ENCODE results near the gene C1orf198. TPM values are rescaled to one million over a fixed set of nuclear protein-coding genes. Genes with fewer than 3 reads are reported as not detected.
"Not testable (repeated sequence)": the region's sequence is repeated elsewhere in the genome, so short reads cannot be mapped to it uniquely, and the experiment has no call there.

C1orf198 gene
- polyA plus RNA-seq, 1 of the 3 experiments (the other 2 are of a cell fraction): 12.3 TPM

DNA sequence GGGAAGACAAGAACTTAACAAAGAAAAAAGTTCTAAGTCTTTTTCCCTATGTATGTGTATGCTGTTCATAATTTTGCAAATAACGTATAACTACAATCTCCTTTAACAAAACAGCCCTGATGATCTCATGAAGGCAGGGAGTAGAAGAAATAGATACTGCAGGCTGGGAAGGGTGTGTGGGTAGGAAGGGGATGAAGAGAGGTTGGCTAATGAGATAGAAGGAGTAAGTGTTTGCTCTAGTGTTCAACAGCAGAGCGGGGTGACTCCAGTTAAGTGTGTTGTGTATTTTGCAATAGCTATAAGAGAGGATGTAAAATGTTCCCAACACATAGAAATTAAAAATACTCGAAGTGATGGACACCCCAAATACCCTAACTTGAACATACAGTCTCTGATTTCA lies 20.1 kb downstream of the C1orf198 start:
- H3K79me2 ChIP-seq (ENCODE audit: insufficient read depth): peaks cover 14% of the 10 kb centered on the region; the same call in 1 of the 2 replicates
- H3K9me2 ChIP-seq: no peaks in the 10 kb centered on the region
- ChIA-PET POLR2A (interaction anchor here (1.3 kb wide), 1 partner anchor 19 kb away, joined by 3 read pairs; no protein-coding TSS in a partner anchor), CTCF (interaction anchor here (1.6 kb wide), 1 partner anchor 22 kb away, joined by 3 read pairs; no protein-coding TSS in a partner anchor)
- no peak overlapping the region for H3K4me2 ChIP-seq
- no peak for TF ChIP-seq YY1 (IDR thresholded peaks at IDR 0.05; ENCODE audit: low read depth)
- 93% methylated on average over 3 of the region's 3 CpGs for WGBS (ENCODE audit: low lambda C conversion rate)
- no peak overlapping the region for H2AFZ ChIP-seq (ENCODE audit: low read depth)
- H3F3A ChIP-seq (replicated peaks; ENCODE audit: insufficient read depth): peaks cover 8% of the 10 kb centered on the region
- H3K27me3 ChIP-seq (ENCODE audit: insufficient read depth): no peaks in the 10 kb centered on the region
- no peak overlapping the region for H3K4me3 ChIP-seq (ENCODE audit: low read depth in 2 of 2, low read length in 1 of 2)
- no peak overlapping the region for H3K9ac ChIP-seq
- H3K4me1 ChIP-seq (ENCODE audit: control insufficient read depth in 1 of 2, insufficient read depth in 2 of 2, low read depth in 1 of 2, low read length in 1 of 2): peaks cover 23 to 30% of the 10 kb centered on the region in 2 experiments; a peak in 3 of 4 replicates
- peaks cover 30% of the 10 kb centered on the region for H4K20me1 ChIP-seq (ENCODE audit: insufficient read depth)
- no peak for DNase-seq
- no peaks in the 10 kb centered on the region for H3K9me3 ChIP-seq
- no peak overlapping the region for H3K27ac ChIP-seq (ENCODE audit: low read depth in 2 of 2, low read length in 1 of 2)
- H3K36me3 ChIP-seq (replicated peaks in 1 of 2; ENCODE audit: control insufficient read depth in 1 of 2, insufficient read depth in 2 of 2, low read length in 1 of 2): peaks cover 12% of the 10 kb centered on the region in 2 experiments

DNA sequence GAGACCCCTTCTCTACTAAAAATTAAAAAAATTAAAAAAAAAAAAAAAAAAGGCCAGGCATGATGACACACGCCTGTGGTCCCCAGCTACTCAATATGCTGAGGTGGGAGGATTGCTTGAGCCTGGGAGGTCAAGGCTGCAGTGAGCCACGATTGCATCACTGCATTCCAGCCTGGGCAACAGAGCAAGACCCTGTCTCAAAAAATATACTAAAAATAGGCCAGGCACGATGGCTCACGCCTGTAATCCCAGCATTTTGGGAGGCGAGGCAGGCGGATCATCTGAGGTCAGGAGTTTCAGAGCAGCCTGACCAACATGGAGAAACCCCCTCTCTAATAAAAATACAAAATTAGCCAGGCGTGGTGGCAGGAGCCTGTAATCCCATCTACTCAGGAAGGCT lies 23.1 kb downstream of the C1orf198 start:
- H3K9ac ChIP-seq; H3K4me3 ChIP-seq (ENCODE audit: low read depth in 2 of 2, low read length in 1 of 2); H3K9me3 ChIP-seq; H3F3A ChIP-seq (replicated peaks; ENCODE audit: insufficient read depth); H3K27me3 ChIP-seq (ENCODE audit: insufficient read depth); CTCF ChIA-PET; H3K9me2 ChIP-seq; H2AFZ ChIP-seq (ENCODE audit: low read depth); POLR2A ChIA-PET; H3K27ac ChIP-seq (ENCODE audit: low read depth in 2 of 2, low read length in 1 of 2); DNase-seq; H3K4me2 ChIP-seq: not testable (repeated sequence)
- Histone ChIP-seq H3K4me1 (ENCODE audit: control insufficient read depth in 1 of 2, insufficient read depth in 2 of 2, low read depth in 1 of 2, low read length in 1 of 2) (peaks cover 10 to 13% of the 10 kb centered on the region in 2 experiments; a peak in 3 of 4 replicates), H3K36me3 (replicated peaks in 1 of 2; ENCODE audit: control insufficient read depth in 1 of 2, insufficient read depth in 2 of 2, low read length in 1 of 2) (peaks cover 7 to 24% of the 10 kb centered on the region in 2 experiments), H4K20me1 (ENCODE audit: insufficient read depth) (peaks cover 11% of the 10 kb centered on the region), H3K79me2 (ENCODE audit: insufficient read depth) (peaks cover 11% of the 10 kb centered on the region; the same call in 1 of the 2 replicates)
- WGBS (ENCODE audit: low lambda C conversion rate): 87% methylated on average over 7 of the region's 7 CpGs

DNA sequence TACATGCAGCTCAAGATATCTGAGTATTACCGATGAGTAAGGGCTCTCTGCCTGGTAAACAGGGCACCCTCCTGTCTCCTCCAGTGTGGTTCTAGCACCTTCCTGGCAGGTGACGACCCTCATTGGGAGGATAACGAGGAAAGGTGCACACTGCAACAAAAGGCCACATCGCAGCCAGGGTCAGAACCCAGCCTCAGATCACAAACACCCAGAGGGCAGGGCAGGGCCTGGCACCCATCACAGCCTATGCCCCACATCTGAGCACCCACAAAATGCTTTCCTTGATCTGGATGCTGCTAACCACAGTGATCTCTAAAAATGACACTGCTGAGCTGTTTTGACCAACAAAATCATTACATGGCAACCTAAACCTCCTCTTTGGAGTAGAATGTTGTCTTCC lies 23.8 kb downstream of the C1orf198 start:
- Histone ChIP-seq H3K4me1 (ENCODE audit: control insufficient read depth in 1 of 2, insufficient read depth in 2 of 2, low read depth in 1 of 2, low read length in 1 of 2) (peaks cover 4 to 6% of the 10 kb centered on the region in 2 experiments; a peak in 2 of 4 replicates), H2AFZ (ENCODE audit: low read depth) (no peak overlapping the region), H3K4me2 (no peak overlapping the region), H3F3A (replicated peaks; ENCODE audit: insufficient read depth) (no peaks in the 10 kb centered on the region), H3K9me2 (no peaks in the 10 kb centered on the region), H3K9ac (no peak overlapping the region), H3K4me3 (ENCODE audit: low read depth in 2 of 2, low read length in 1 of 2) (no peak overlapping the region), H3K9me3 (no peaks in the 10 kb centered on the region), H4K20me1 (ENCODE audit: insufficient read depth) (peaks cover 5% of the 10 kb centered on the region), H3K79me2 (ENCODE audit: insufficient read depth) (peaks cover 11% of the 10 kb centered on the region; the same call in 1 of the 2 replicates), H3K27ac (ENCODE audit: low read depth in 2 of 2, low read length in 1 of 2) (no peak overlapping the region), H3K36me3 (replicated peaks in 1 of 2; ENCODE audit: control insufficient read depth in 1 of 2, insufficient read depth in 2 of 2, low read length in 1 of 2) (peaks cover 9 to 27% of the 10 kb centered on the region in 2 experiments), H3K27me3 (ENCODE audit: insufficient read depth) (no peaks in the 10 kb centered on the region)
- no peak for TF ChIP-seq GATA2 (CRISPR knock-in tag; IDR thresholded peaks at IDR 0.05)
- TF ChIP-seq, protein P1, sequence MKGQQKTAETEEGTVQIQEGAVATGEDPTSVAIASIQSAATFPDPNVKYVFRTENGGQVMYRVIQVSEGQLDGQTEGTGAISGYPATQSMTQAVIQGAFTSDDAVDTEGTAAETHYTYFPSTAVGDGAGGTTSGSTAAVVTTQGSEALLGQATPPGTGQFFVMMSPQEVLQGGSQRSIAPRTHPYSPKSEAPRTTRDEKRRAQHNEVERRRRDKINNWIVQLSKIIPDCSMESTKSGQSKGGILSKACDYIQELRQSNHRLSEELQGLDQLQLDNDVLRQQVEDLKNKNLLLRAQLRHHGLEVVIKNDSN (IDR thresholded peaks at IDR 0.05; ENCODE audit: borderline replicate concordance, low read depth): no peak
- no peak for TF ChIP-seq RXRA (IDR thresholded peaks at IDR 0.05; ENCODE audit: borderline replicate concordance, low read depth)
- no peak for TF ChIP-seq FOSL2 (IDR thresholded peaks at IDR 0.05; ENCODE audit: borderline replicate concordance, low read depth)
- TF ChIP-seq, protein P2, sequence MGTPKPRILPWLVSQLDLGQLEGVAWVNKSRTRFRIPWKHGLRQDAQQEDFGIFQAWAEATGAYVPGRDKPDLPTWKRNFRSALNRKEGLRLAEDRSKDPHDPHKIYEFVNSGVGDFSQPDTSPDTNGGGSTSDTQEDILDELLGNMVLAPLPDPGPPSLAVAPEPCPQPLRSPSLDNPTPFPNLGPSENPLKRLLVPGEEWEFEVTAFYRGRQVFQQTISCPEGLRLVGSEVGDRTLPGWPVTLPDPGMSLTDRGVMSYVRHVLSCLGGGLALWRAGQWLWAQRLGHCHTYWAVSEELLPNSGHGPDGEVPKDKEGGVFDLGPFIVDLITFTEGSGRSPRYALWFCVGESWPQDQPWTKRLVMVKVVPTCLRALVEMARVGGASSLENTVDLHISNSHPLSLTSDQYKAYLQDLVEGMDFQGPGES (IDR thresholded peaks at IDR 0.05; ENCODE audit: low read depth, low read length): no peak
- no peak for TF ChIP-seq TAF1 (IDR thresholded peaks at IDR 0.05; ENCODE audit: borderline replicate concordance, low read depth, low read length)
- 100% methylated on average over 3 of the region's 4 CpGs for WGBS (ENCODE audit: low lambda C conversion rate)
- no peak for DNase-seq
- ChIA-PET POLR2A (no interaction called here), CTCF (no interaction called here)
